Measurements from ENCODE around the gene RARA. TPM values are rescaled to one million over a fixed set of nuclear protein-coding genes. Genes with fewer than 3 reads are reported as not detected.
A peak's percentile ranks its signal among the peaks of the same experiment; 100 is the strongest.

RARA gene
- total RNA-seq, 1 donor from 2014 or later = 38.8 TPM

- Histone ChIP-seq H2AFZ (ENCODE audit: low read depth, low read length) (no peak overlapping the region), H3K4me2 (ENCODE audit: low read length) (no peak overlapping the region), H3K36me3 (ENCODE audit: insufficient read depth, low read length) (no peaks in the 10 kb centered on the region), H3K9me3 (ENCODE audit: insufficient read depth, low read depth, low read length) (no peaks in the 10 kb centered on the region), H4K20me1 (ENCODE audit: insufficient read depth, low read length) (peaks cover 77% of the 10 kb centered on the region), H3K27me3 (ENCODE audit: insufficient read depth, low read length) (no peaks in the 10 kb centered on the region), H3K4me1 (ENCODE audit: insufficient read depth, low read length) (peaks cover 41% of the 10 kb centered on the region), H3K4me3 (ENCODE audit: insufficient read depth, low read depth, low read length) (no peak overlapping the region), H3K79me2 (ENCODE audit: insufficient read depth, low read length) (peaks cover 90% of the 10 kb centered on the region), H3K27ac (ENCODE audit: low read depth, low read length) (no peak overlapping the region), H3K9ac (ENCODE audit: low read length) (no peak overlapping the region)
- DNase-seq (ENCODE audit: low read depth) = no peak
- no peak for FAIRE-seq
- H3K4me1 Mint-ChIP-seq (ENCODE audit: low read depth, unreplicated experiment) = peaks cover 49% of the 10 kb centered on the region
- TF ChIP-seq CTCF (IDR thresholded peaks at IDR 0.05; ENCODE audit: insufficient read depth, low read depth, low read length) (no peak), EZH2 (IDR thresholded peaks at IDR 0.05; ENCODE audit: insufficient read depth, low read length) (no peak)
- no peaks in the 10 kb centered on the region for H3K36me3 Mint-ChIP-seq (ENCODE audit: low read depth, unreplicated experiment)
- H3K27me3 Mint-ChIP-seq (ENCODE audit: low read depth, unreplicated experiment) = no peaks in the 10 kb centered on the region
- H3K4me3 Mint-ChIP-seq (ENCODE audit: unreplicated experiment) = peak overlapping the region; percentile 20
- no peaks in the 10 kb centered on the region for H3K9me3 Mint-ChIP-seq (ENCODE audit: unreplicated experiment)
- H3K27ac Mint-ChIP-seq (ENCODE audit: unreplicated experiment) = no peak overlapping the region
Observed at GRCh38 chr17:40326832-40327199, 17.8 kb downstream of the RARA start.

- Mint-ChIP-seq H3K4me1 (ENCODE audit: low read depth, unreplicated experiment) (peaks cover 45% of the 10 kb centered on the region), H3K36me3 (ENCODE audit: low read depth, unreplicated experiment) (no peaks in the 10 kb centered on the region), H3K27ac (ENCODE audit: unreplicated experiment) (no peak overlapping the region), H3K27me3 (ENCODE audit: low read depth, unreplicated experiment) (no peaks in the 10 kb centered on the region), H3K4me3 (ENCODE audit: unreplicated experiment) (peak overlapping the region; percentile 62), H3K9me3 (ENCODE audit: unreplicated experiment) (no peaks in the 10 kb centered on the region)
- Histone ChIP-seq H3K27ac (ENCODE audit: low read depth, low read length) (no peak overlapping the region), H3K4me3 (ENCODE audit: insufficient read depth, low read depth, low read length) (no peak overlapping the region), H3K4me2 (ENCODE audit: low read length) (no peak overlapping the region), H3K9ac (ENCODE audit: low read length) (no peak overlapping the region), H3K27me3 (ENCODE audit: insufficient read depth, low read length) (no peaks in the 10 kb centered on the region), H2AFZ (ENCODE audit: low read depth, low read length) (no peak overlapping the region), H3K36me3 (ENCODE audit: insufficient read depth, low read length) (no peaks in the 10 kb centered on the region), H3K4me1 (ENCODE audit: insufficient read depth, low read length) (peaks cover 41% of the 10 kb centered on the region), H4K20me1 (ENCODE audit: insufficient read depth, low read length) (peaks cover 81% of the 10 kb centered on the region), H3K79me2 (ENCODE audit: insufficient read depth, low read length) (peaks cover 87% of the 10 kb centered on the region), H3K9me3 (ENCODE audit: insufficient read depth, low read depth, low read length) (no peaks in the 10 kb centered on the region)
- DNase-seq (ENCODE audit: low read depth) = no peak
- FAIRE-seq = no peak
- TF ChIP-seq CTCF (IDR thresholded peaks at IDR 0.05; ENCODE audit: insufficient read depth, low read depth, low read length) (no peak), EZH2 (IDR thresholded peaks at IDR 0.05; ENCODE audit: insufficient read depth, low read length) (no peak)
Observed at GRCh38 chr17:40327244-40327729, 18.3 kb downstream of the RARA start.

- peaks cover 39% of the 10 kb centered on the region for H3K4me1 ChIP-seq (ENCODE audit: insufficient read depth, low read length)
- peaks cover 85% of the 10 kb centered on the region for H4K20me1 ChIP-seq (ENCODE audit: insufficient read depth, low read length)
Observed at GRCh38 chr17:40327735-40328385, 18.9 kb downstream of the RARA start.

More at GRCh38 chr17:40327735-40328385, 18.9 kb downstream of the RARA start:
- H3K27me3 Mint-ChIP-seq (ENCODE audit: low read depth, unreplicated experiment) = no peaks in the 10 kb centered on the region
- H3K36me3 Mint-ChIP-seq (ENCODE audit: low read depth, unreplicated experiment) = peaks cover 2% of the 10 kb centered on the region
- no peaks in the 10 kb centered on the region for H3K36me3 ChIP-seq (ENCODE audit: insufficient read depth, low read length)
- H3K27ac Mint-ChIP-seq (ENCODE audit: unreplicated experiment) = no peak overlapping the region
- no peaks in the 10 kb centered on the region for H3K9me3 ChIP-seq (ENCODE audit: insufficient read depth, low read depth, low read length)
- H3K4me3 Mint-ChIP-seq (ENCODE audit: unreplicated experiment) = no peak overlapping the region
- H3K79me2 ChIP-seq (ENCODE audit: insufficient read depth, low read length) = peaks cover 83% of the 10 kb centered on the region
- no peak overlapping the region for H3K4me2 ChIP-seq (ENCODE audit: low read length)
- H3K4me1 Mint-ChIP-seq (ENCODE audit: low read depth, unreplicated experiment) = peaks cover 39% of the 10 kb centered on the region
- no peaks in the 10 kb centered on the region for H3K27me3 ChIP-seq (ENCODE audit: insufficient read depth, low read length)
- H3K9me3 Mint-ChIP-seq (ENCODE audit: unreplicated experiment) = no peaks in the 10 kb centered on the region
- no peak overlapping the region for H2AFZ ChIP-seq (ENCODE audit: low read depth, low read length)
- DNase-seq (ENCODE audit: low read depth) = no peak
- FAIRE-seq = no peak
- H3K4me3 ChIP-seq (ENCODE audit: insufficient read depth, low read depth, low read length) = no peak overlapping the region
- H3K9ac ChIP-seq (ENCODE audit: low read length) = no peak overlapping the region
- no peak for TF ChIP-seq CTCF (IDR thresholded peaks at IDR 0.05; ENCODE audit: insufficient read depth, low read depth, low read length)
- no peak for TF ChIP-seq EZH2 (IDR thresholded peaks at IDR 0.05; ENCODE audit: insufficient read depth, low read length)
- no peak overlapping the region for H3K27ac ChIP-seq (ENCODE audit: low read depth, low read length)
